DMS53 treated with DMSO at 0.1 percent for 48 hours (cell line): ENCODE results near the gene EGFLAM.

Experiments
- DNase-seq: peaks from one replicate; lab custom pipeline; 2025; ENCODE audit not compliant: unreplicated experiment; lab: John Stamatoyannopoulos, UW

EGFLAM gene

GRCh38 chr5:38467353-38468040, 209.1 kb downstream of the EGFLAM start:
- no peak for DNase-seq

- DNase-seq: no peak
Observed at GRCh38 chr5:38468202-38468673, 209.9 kb downstream of the EGFLAM start.

- no peak for DNase-seq
Observed at GRCh38 chr5:38468978-38469706, 210.8 kb downstream of the EGFLAM start.

GRCh38 chr5:38469707-38470267, 211.4 kb downstream of the EGFLAM start:
- DNase-seq: no peak

GRCh38 chr5:38471709-38472108, 213.3 kb downstream of the EGFLAM start:
- no peak for DNase-seq

- no peak for DNase-seq
Observed at GRCh38 chr5:38472541-38472940, 214.2 kb downstream of the EGFLAM start.

GRCh38 chr5:38473008-38473407, 214.6 kb downstream of the EGFLAM start:
- no peak for DNase-seq

- DNase-seq: no peak
Observed at GRCh38 chr5:38478166-38478565, 219.8 kb downstream of the EGFLAM start.

GRCh38 chr5:38478878-38479277, 220.5 kb downstream of the EGFLAM start:
- no peak for DNase-seq

GRCh38 chr5:38479315-38479904, 221.1 kb downstream of the EGFLAM start:
- DNase-seq: no peak

GRCh38 chr5:38483805-38484398, 225.5 kb downstream of the EGFLAM start:
- DNase-seq: no peak

- no peak for DNase-seq
Observed at GRCh38 chr5:38494175-38494574, 235.8 kb downstream of the EGFLAM start.

GRCh38 chr5:38494763-38495162, 236.4 kb downstream of the EGFLAM start:
- no peak for DNase-seq

- no peak for DNase-seq
Observed at GRCh38 chr5:38497946-38498345, 239.6 kb downstream of the EGFLAM start.

GRCh38 chr5:38500573-38501260, 242.4 kb downstream of the EGFLAM start:
- no peak for DNase-seq

- DNase-seq: no peak
Observed at GRCh38 chr5:38506302-38506701, 247.9 kb downstream of the EGFLAM start.

GRCh38 chr5:38509185-38509584, 250.8 kb downstream of the EGFLAM start:
- DNase-seq: no peak
